Subcutaneous abdominal adipose tissue (tissue), 5 donors: ENCODE data around the gene RGS16.
A peak's percentile ranks its signal among the peaks of the same experiment; 100 is the strongest.

ENCODE experiments used
- H3K27ac ChIP-seq: one replicate; pipeline ENCODE4 v1.7.0; 2013; ENCODE audit warnings: low read depth, mild to moderate bottlenecking, inconsistent platforms, low read length, moderate library complexity
- H3K27me3 ChIP-seq, 5 donors: one replicate each; pipeline ENCODE4 v1.7.0; 2013; ENCODE audit warnings: low read length in 5 of 5, inconsistent platforms in 1 of 5; ENCODE audit not compliant: control insufficient read depth in 5 of 5, insufficient read depth in 4 of 5
- H3K36me3 ChIP-seq, 5 donors: one replicate each; pipeline ENCODE4 v1.7.0; 2013; ENCODE audit warnings: low read length in 5 of 5; ENCODE audit not compliant: control insufficient read depth in 5 of 5, insufficient read depth in 5 of 5
- H3K4me1 ChIP-seq, 5 donors: one replicate each; pipeline ENCODE4 v1.7.0; 2013; ENCODE audit warnings: low read length in 5 of 5, mild to moderate bottlenecking in 3 of 5, moderate library complexity in 1 of 5; ENCODE audit not compliant: control insufficient read depth in 5 of 5, insufficient read depth in 5 of 5
- H3K4me3 ChIP-seq, 5 donors: one replicate each; pipeline ENCODE4 v1.7.0; 2013; ENCODE audit warnings: low read length in 5 of 5, low read depth in 1 of 5
- H3K9ac ChIP-seq, 5 donors: one replicate each; pipeline ENCODE4 v1.7.0; 2013; ENCODE audit warnings: low read length in 5 of 5, mild to moderate bottlenecking in 4 of 5, moderate library complexity in 3 of 5
- H3K9me3 ChIP-seq, 5 donors: one replicate each; pipeline ENCODE4 v1.7.0; 2013; ENCODE audit warnings: low read length in 5 of 5; ENCODE audit not compliant: control insufficient read depth in 5 of 5
- donor health status: healthy.
- donor health status: healthy.
- donor health status: healthy.
- donor health status: healthy.
- donor health status: healthy.

Gene RGS16

DNA sequence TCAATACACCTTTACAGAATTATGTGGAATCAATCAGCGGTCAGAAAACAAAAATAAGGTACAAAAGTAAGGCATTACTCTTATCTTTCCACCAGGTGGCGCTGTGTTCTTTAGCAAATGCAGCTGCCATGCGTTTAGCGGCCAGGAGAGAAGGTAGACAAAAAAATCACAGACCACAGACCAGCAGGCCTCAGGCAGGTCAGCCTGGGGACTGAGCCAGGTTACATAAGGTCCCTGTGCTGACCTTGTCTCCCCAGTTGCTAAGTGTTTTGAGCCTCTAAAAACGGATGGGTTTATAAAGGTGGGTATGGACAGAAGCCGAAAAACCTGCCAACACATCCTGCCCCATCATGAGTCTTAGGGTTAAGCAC, 2.8 kb downstream of the RGS16 start:
- peak overlapping the region in 4 of 5 donors; percentile 19 to 75 (median 54) for H3K4me3 ChIP-seq
- peaks cover 0 to 12% (median 4%) of the 10 kb centered on the region in 5 donors for H3K27me3 ChIP-seq
- H3K9me3 ChIP-seq: no peaks in the 10 kb centered on the region
- peaks cover 0 to 14% (median 10%) of the 10 kb centered on the region in 5 donors for H3K36me3 ChIP-seq
- peak overlapping the region; percentile 47 for H3K27ac ChIP-seq
- peaks cover 10 to 47% (median 22%) of the 10 kb centered on the region in 5 donors for H3K4me1 ChIP-seq
- H3K9ac ChIP-seq: no peak overlapping the region

- Histone ChIP-seq H3K27ac (no peak overlapping the region), H3K36me3 (peaks cover 0 to 14% (median 10%) of the 10 kb centered on the region in 5 donors), H3K27me3 (peaks cover 0 to 10% (median 3%) of the 10 kb centered on the region in 5 donors), H3K9me3 (no peaks in the 10 kb centered on the region), H3K4me3 (peak overlapping the region in 1 of 5 donors; percentile 70), H3K4me1 (peaks cover 10 to 50% (median 22%) of the 10 kb centered on the region in 5 donors), H3K9ac (no peak overlapping the region)
These were observed 3.3 kb downstream of the RGS16 start for GRCh38 chr1:182600745-182601415.

- no peak overlapping the region for H3K9ac ChIP-seq
- H3K4me1 ChIP-seq: peaks cover 10 to 50% (median 22%) of the 10 kb centered on the region in 5 donors
- peaks cover 0 to 14% (median 10%) of the 10 kb centered on the region in 5 donors for H3K36me3 ChIP-seq
- H3K27ac ChIP-seq: no peak overlapping the region
- H3K9me3 ChIP-seq: no peaks in the 10 kb centered on the region
- peak overlapping the region in 1 of 5 donors; percentile 10 for H3K4me3 ChIP-seq
- H3K27me3 ChIP-seq: peaks cover 0 to 9% (median 3%) of the 10 kb centered on the region in 5 donors
These were observed 4.0 kb downstream of the RGS16 start for GRCh38 chr1:182600036-182600713.

- Histone ChIP-seq H3K9me3 (no peaks in the 10 kb centered on the region), H3K4me1 (peaks cover 8 to 45% (median 19%) of the 10 kb centered on the region in 5 donors), H3K4me3 (no peak overlapping the region), H3K27me3 (peaks cover 0 to 5% (median 2%) of the 10 kb centered on the region in 5 donors), H3K36me3 (peaks cover 0 to 14% (median 10%) of the 10 kb centered on the region in 5 donors), H3K27ac (no peak overlapping the region), H3K9ac (no peak overlapping the region)
These were observed 4.8 kb downstream of the RGS16 start for GRCh38 chr1:182599339-182599738.

DNA sequence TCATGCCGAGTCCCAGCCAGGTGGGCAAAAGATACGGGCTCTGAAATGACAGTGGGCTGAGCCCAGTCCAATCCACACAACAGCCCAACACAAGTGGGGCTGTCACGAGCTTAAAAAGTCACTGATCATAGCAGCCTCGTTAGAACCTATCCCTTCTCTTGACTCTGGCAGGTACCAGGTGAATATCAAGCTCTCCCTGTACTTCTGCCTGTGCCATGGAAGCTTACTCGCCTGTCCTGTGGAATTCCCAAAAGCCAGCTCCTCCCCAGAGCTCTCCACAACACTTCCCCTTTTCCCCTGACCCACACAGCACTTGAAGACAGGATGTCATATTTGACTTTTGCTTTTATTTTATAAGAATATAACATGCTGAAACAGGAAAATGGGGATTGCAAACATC, 5.9 kb downstream of the RGS16 start:
- no peaks in the 10 kb centered on the region for H3K9me3 ChIP-seq
- peaks cover 0 to 14% (median 10%) of the 10 kb centered on the region in 5 donors for H3K36me3 ChIP-seq
- no peak overlapping the region for H3K4me3 ChIP-seq
- H3K27me3 ChIP-seq: peaks cover 0 to 5% (median 2%) of the 10 kb centered on the region in 5 donors
- H3K4me1 ChIP-seq: peaks cover 5 to 35% (median 10%) of the 10 kb centered on the region in 5 donors
- H3K9ac ChIP-seq: no peak overlapping the region
- no peak overlapping the region for H3K27ac ChIP-seq

DNA sequence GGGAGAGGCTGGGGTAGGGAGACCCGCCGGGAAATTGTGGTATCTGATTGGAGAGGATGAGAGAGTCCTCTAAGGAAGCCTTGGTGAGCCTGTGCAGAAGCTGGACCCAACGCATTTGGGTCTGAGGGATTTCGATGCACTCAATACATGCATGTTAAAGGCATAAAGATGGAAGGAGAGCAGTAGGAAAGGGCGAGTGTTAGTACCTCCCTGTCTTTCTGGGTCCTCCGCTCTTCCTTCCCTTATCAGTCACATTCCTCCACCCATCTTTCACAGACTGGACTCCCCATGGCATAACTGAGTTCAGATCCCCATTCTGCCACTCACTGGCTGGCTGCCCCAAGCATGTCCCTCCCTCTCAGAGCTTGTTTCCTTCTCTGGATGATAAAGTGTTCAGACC, 7.3 kb downstream of the RGS16 start:
- peaks cover 0 to 22% (median 3%) of the 10 kb centered on the region in 5 donors for H3K4me1 ChIP-seq
- no peak overlapping the region for H3K27ac ChIP-seq

GRCh38 chr1:182595641-182596240, 8.4 kb downstream of the RGS16 start:
- Histone ChIP-seq H3K4me1 (peaks cover 0 to 10% (median 3%) of the 10 kb centered on the region in 5 donors), H3K9ac (no peak overlapping the region), H3K27ac (no peak overlapping the region), H3K4me3 (no peak overlapping the region), H3K9me3 (no peaks in the 10 kb centered on the region), H3K36me3 (peaks cover 0 to 11% (median 7%) of the 10 kb centered on the region in 5 donors), H3K27me3 (no peaks in the 10 kb centered on the region)

More for the DNA sequence above, 7.3 kb downstream of the RGS16 start:
- peaks cover 0 to 14% (median 10%) of the 10 kb centered on the region in 5 donors for H3K36me3 ChIP-seq
- H3K4me3 ChIP-seq: no peak overlapping the region
- no peaks in the 10 kb centered on the region for H3K9me3 ChIP-seq
- H3K9ac ChIP-seq: no peak overlapping the region
- H3K27me3 ChIP-seq: peaks cover 0 to 3% (median 2%) of the 10 kb centered on the region in 5 donors

DNA sequence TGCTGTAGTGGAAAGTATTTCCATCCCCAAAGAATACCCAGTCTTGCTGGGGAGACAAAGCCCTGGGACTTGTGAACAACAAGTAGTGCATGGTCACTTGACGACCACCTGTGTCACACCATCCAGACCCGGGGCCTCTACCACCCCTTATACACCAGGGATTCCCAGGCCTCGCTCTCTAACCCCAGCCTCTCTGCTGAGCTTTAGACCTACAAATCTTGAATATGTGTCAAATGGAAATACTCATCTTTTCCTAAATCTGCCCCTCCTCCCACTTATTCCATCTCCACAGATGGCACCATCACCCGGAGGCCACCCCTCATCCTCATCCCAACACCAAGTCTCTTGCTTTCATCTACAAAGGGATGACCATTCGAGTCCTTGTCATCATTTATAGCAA, 14.3 kb downstream of the RGS16 start:
- H3K4me3 ChIP-seq: no peak overlapping the region
- no peaks in the 10 kb centered on the region for H3K27me3 ChIP-seq
- H3K27ac ChIP-seq: no peak overlapping the region
- no peaks in the 10 kb centered on the region for H3K9me3 ChIP-seq
- H3K4me1 ChIP-seq: peaks cover 3 to 18% (median 13%) of the 10 kb centered on the region in 5 donors
- H3K36me3 ChIP-seq: peaks cover 0 to 3% (median 0%) of the 10 kb centered on the region in 5 donors
- H3K9ac ChIP-seq: no peak overlapping the region

DNA sequence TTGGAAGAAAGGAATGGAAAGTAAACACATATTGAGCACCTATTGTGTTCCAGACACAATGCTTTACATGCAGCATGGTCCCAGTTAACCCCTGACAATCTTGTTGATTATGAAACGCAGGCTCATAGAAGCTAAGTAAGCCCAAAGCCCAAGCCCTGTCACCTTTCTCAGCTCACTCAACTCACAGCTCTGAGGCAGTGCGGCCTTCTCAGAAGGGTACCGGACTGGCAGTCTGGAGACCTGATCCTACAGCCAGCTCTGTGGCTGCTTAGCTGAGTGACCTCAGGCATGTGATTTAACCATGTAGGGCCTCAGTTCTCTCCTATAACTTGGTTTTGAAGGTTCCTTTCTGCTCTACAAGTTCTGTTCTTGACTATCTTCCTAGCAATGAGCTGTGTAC, 14.7 kb downstream of the RGS16 start:
- Histone ChIP-seq H3K27me3 (no peaks in the 10 kb centered on the region), H3K9me3 (no peaks in the 10 kb centered on the region), H3K4me3 (peak overlapping the region in 4 of 5 donors; percentile 87 to 98 (median 94)), H3K4me1 (peaks cover 3 to 22% (median 13%) of the 10 kb centered on the region in 5 donors), H3K9ac (no peak overlapping the region), H3K36me3 (peaks cover 0 to 3% (median 0%) of the 10 kb centered on the region in 5 donors), H3K27ac (peak overlapping the region; percentile 69)
